Calu3 (cell line): Measurements from ENCODE around the gene XRCC5. TPM values are rescaled to one million over a fixed set of nuclear protein-coding genes. Genes with fewer than 3 reads are reported as not detected.

Experiments used
- BruUV-seq: library from RNA; stranded (reverse); fragments of 400-500 nt; replicated peaks from 2 replicates; lab custom pipeline; 2021; lab: Mats Ljungman, UMichigan
- CTCF ChIA-PET: fragments of 300-600 bp; sonication (Branson Sonifier 250); formaldehyde crosslinking; loops from one replicate; lab custom pipeline; 2022; ENCODE audit warnings: antibody characterized with exemption; lab: Charles Lee
- DNase-seq: peaks from one replicate; pipeline ENCODE4 v3.0.0; 2022
- H3K27ac Mint-ChIP-seq: one replicate; pipeline ENCODE4 v1.8.0; 2022; ENCODE audit warnings: mixed read lengths; ENCODE audit not compliant: unreplicated experiment
- H3K27me3 Mint-ChIP-seq: one replicate; pipeline ENCODE4 v1.8.0; 2022; ENCODE audit warnings: mixed read lengths; ENCODE audit not compliant: unreplicated experiment
- H3K36me3 Mint-ChIP-seq: one replicate; pipeline ENCODE4 v1.8.0; 2022; ENCODE audit warnings: mild to moderate bottlenecking, moderate library complexity, mixed read lengths; ENCODE audit not compliant: insufficient read depth, unreplicated experiment
- H3K4me1 Mint-ChIP-seq: one replicate; pipeline ENCODE4 v1.8.0; 2022; ENCODE audit warnings: mild to moderate bottlenecking, low read depth, mixed read lengths; ENCODE audit not compliant: unreplicated experiment
- H3K4me3 Mint-ChIP-seq: one replicate; pipeline ENCODE4 v1.8.0; 2022; ENCODE audit warnings: mild to moderate bottlenecking, low read depth, moderate library complexity, mixed read lengths; ENCODE audit not compliant: unreplicated experiment
- H3K9me3 Mint-ChIP-seq: one replicate; pipeline ENCODE4 v1.8.0; 2022; ENCODE audit warnings: low read depth, mixed read lengths; ENCODE audit not compliant: unreplicated experiment
- intact Hi-C: fragments of 100-400 bp; cut with micrococcal nuclease; formaldehyde crosslinking; loops from one replicate; pipeline ENCODE4 v1.10.0; 2022; ENCODE audit not compliant: unreplicated experiment
- total RNA-seq: library from RNA; stranded (reverse); gene quantifications from 2 replicates; pipeline ENCODE4 v1.2.3, GENCODE V29; 2022
- TF ChIP-seq, protein P1 (sequence below): fragments of 200-600 bp; IDR thresholded peaks from one replicate; pipeline ENCODE4 v1.8.0; 2022; ENCODE audit warnings: antibody characterized with exemption; ENCODE audit not compliant: unreplicated experiment

Gene XRCC5
- total RNA-seq, 1 experiment from 2014 or later: 313 TPM

DNA sequence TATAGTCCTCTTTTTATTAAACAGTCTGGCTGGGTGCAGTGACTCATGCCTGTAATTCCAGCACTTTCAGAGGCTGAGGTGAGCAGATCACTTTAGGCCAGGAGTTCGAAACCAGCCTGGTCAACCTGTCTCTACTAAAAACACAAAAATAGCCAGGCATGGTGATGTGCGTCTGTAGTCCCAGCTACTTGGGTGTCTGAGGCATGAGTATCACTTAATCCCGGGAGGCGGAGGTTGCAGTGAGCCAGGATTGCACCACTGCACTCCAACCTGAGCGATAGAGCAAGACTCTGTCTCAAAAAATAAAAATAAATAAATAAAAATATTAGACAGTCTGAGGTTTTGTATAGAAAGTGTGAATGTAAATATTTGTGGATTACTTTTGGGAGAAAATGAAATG lies 17.8 kb downstream of the XRCC5 start:
- Mint-ChIP-seq H3K36me3 (peaks cover 70% of the 10 kb centered on the region), H3K27me3 (no peaks in the 10 kb centered on the region), H3K27ac (no peak overlapping the region), H3K4me1 (peaks cover under 1% of the 10 kb centered on the region), H3K4me3 (no peak overlapping the region), H3K9me3 (no peaks in the 10 kb centered on the region)
- no peak for DNase-seq
- intact Hi-C loops: no loop called here
- no TSS peak for BruUV-seq
- CTCF ChIA-PET: no interaction called here
- TF ChIP-seq, protein P1, sequence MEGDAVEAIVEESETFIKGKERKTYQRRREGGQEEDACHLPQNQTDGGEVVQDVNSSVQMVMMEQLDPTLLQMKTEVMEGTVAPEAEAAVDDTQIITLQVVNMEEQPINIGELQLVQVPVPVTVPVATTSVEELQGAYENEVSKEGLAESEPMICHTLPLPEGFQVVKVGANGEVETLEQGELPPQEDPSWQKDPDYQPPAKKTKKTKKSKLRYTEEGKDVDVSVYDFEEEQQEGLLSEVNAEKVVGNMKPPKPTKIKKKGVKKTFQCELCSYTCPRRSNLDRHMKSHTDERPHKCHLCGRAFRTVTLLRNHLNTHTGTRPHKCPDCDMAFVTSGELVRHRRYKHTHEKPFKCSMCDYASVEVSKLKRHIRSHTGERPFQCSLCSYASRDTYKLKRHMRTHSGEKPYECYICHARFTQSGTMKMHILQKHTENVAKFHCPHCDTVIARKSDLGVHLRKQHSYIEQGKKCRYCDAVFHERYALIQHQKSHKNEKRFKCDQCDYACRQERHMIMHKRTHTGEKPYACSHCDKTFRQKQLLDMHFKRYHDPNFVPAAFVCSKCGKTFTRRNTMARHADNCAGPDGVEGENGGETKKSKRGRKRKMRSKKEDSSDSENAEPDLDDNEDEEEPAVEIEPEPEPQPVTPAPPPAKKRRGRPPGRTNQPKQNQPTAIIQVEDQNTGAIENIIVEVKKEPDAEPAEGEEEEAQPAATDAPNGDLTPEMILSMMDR: no peak

DNA sequence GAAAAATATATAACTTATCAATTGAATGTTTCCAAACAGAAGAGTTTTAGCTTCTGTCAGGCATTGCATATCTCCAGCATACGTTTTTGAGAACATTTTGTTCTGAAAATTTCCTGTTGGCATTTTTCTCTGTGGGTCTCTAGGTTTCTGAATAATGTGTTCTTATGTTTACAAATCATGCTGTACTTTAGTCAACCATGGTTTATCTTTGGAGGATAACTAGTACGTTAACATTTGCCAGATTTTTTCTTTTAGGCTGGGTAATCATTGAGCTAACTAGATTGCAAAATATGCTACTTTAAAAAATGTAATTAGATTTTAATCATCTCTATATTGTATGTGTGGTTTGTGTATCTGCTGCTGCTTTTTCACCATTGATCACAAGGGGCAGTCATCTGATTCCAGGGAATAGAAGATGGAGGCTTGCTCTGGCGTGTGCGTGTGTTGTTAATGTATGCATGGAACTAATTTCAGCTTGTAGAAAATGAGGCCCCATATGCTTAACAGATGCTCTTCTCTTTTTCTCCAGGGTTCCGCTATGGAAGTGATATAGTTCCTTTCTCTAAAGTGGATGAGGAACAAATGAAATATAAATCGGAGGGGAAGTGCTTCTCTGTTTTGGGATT lies 21.3 kb downstream of the XRCC5 start:
- Mint-ChIP-seq H3K27me3 (no peaks in the 10 kb centered on the region), H3K9me3 (no peaks in the 10 kb centered on the region), H3K27ac (no peak overlapping the region), H3K36me3 (peaks cover 66% of the 10 kb centered on the region), H3K4me3 (no peak overlapping the region), H3K4me1 (no peaks in the 10 kb centered on the region)
- no peak for DNase-seq
- TF ChIP-seq, protein P1: no peak
- no TSS peak for BruUV-seq
- intact Hi-C loops: no loop called here
- CTCF ChIA-PET: no interaction called here

DNA sequence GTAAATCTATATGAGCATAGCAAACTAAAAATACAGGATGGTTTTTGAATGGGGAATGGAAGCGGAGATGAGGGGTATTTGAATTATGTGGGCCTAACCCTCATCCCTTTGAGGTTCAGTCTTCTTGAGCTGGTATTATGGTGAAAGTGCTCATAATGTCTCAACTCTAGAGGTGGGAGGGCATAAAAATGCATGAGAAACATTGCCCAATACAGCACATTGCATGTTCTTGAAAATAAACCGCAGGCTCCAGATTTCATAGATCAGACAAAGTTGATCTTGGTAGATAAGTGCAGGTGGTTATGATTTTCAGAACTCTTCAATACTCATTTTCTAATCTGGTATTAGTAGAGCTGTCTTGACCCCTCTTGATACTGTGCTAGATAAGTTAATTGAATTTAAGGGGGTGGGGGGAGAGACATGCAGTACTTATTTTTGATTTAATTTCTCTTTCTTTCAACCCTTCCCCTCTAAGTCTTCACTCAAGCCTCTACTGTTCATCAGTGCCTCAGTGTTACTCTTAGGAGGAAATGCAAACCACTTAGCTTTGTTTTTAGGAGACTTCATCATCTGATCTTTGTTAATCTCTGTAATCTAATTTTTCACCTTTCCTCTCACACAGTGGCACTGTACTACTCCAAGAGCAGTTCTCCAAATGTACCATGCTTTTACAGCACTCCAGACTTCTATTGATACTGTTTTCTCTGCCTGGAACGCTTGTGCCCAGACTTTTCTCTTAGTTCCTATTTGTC lies 22.2 kb downstream of the XRCC5 start:
- no peaks in the 10 kb centered on the region for H3K27me3 Mint-ChIP-seq
- TF ChIP-seq, protein P1: no peak
- H3K36me3 Mint-ChIP-seq: peaks cover 66% of the 10 kb centered on the region
- H3K4me3 Mint-ChIP-seq: no peak overlapping the region
- H3K4me1 Mint-ChIP-seq: no peaks in the 10 kb centered on the region
- no peaks in the 10 kb centered on the region for H3K9me3 Mint-ChIP-seq
- DNase-seq: no peak
- intact Hi-C loops: no loop called here
- CTCF ChIA-PET: no interaction called here
- no TSS peak for BruUV-seq
- no peak overlapping the region for H3K27ac Mint-ChIP-seq

DNA sequence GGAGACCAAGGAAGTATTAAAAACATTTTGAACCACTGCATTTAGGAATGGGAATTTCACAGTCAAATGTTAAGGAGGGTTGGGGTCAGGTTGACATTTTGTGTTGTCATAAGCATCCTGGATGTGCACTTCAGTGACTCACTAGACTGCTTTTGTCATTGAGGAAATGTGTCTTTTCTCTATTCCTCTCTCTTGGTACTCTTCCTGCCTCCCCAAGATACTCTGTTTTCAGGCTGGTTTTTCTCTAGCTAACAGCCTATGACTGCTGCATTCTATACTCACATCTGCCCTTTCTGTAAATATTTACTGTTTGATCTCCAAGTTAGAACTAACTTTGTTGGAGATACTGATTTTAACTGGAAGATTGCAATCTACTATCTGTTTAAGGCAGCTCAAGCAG lies 23.4 kb downstream of the XRCC5 start:
- TF ChIP-seq, protein P1: no peak
- H3K27ac Mint-ChIP-seq: no peak overlapping the region
- BruUV-seq: no TSS peak
- no peak overlapping the region for H3K4me3 Mint-ChIP-seq
- no peak for DNase-seq
- H3K27me3 Mint-ChIP-seq: no peaks in the 10 kb centered on the region
- peaks cover 67% of the 10 kb centered on the region for H3K36me3 Mint-ChIP-seq
- CTCF ChIA-PET: no interaction called here
- intact Hi-C loops: no loop called here
- no peaks in the 10 kb centered on the region for H3K4me1 Mint-ChIP-seq
- no peaks in the 10 kb centered on the region for H3K9me3 Mint-ChIP-seq
